Hypothalamus (tissue), 51 donors: ENCODE measurements around the gene HLA-DQB2.
"Not testable (repeated sequence)": the region's sequence is repeated elsewhere in the genome, so short reads cannot be mapped to it uniquely, and the experiment has no call there.

Experiments
- DNase-seq, 51 donors: peaks; one replicate each; lab custom pipeline; 2025; lab: John Stamatoyannopoulos, UW

HLA-DQB2 gene

DNA sequence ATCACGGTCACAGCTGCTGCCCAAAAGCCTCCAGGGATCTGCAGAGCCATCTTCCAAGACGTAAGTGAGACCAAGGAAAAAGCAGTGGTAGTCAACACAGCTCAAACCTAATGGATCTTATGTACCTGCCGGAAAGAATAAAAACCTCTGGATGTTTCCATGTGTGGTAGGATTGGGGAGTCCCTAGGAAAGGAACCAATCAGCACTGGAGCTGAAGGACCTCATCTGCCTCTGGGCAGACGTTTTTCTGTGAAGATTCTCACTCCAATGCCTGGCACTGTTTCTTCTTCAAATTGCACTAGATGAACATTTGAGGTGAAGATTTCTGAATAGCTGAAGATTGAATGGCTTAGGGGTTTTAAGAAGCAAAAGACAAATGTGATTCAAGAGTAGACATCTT lies at the start of gene HLA-DQB2:
HLA-DQB2 (minus strand) TSS at position 112 of the 400 bp plus-strand sequence; CDS start at position 50, 62 bp downstream.
- no peak for DNase-seq

DNA sequence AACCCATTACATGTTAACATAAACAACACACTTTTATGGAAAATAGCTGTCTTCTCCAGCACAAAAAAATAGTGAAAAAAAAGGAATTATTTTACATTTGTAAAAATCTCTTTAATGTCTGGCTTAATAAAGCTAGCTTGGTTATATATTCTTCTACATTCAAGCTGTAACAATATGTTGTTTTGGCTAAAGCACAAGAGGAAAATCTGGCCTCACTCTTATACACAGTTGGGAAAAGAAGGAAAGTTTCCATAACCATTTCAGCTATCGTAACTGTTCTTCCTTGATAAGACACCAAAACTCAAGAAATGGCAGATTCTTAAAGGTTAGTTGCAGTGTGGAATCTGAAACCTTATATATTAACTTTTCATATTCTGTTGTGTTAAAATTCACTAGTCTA lies 45.8 kb upstream of the HLA-DQB2 start:
- DNase-seq: no peak

DNA sequence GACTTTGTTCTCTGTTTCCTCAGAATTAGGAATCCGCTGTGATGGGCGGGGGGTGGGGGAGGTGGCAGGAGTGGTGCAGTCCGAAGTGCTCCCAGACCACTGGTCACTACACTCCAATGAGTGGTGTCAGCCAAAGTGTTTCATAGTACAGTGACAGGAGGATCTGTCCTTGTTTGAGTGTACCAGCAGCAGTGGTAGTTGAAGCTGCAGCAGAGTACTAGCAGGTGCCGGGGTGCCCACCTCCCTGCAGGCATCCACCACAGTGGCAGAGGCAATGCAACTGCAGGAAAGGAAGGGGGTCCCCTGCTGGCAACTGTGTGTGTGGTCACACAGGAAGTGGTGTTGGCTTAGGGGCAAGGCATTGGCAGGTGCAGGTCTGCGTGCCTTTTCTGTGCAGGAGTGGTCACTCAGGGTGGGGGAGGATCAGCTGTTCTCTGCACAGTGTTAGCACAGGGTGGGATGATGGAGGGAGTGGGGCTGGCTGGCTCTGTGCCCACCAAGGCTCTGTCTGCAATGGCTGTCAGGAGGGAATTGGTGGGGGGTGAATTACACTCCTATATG lies 43.8 kb upstream of the HLA-DQB2 start:
- DNase-seq: no peak

GRCh38 chr6:32805404-32805803 lies 42.1 kb upstream of the HLA-DQB2 start:
- not testable (repeated sequence) for DNase-seq

- DNase-seq: no peak
Measured at GRCh38 chr6:32803416-32803815, 40.1 kb upstream of the HLA-DQB2 start.

GRCh38 chr6:32799740-32800139 lies 36.4 kb upstream of the HLA-DQB2 start:
- no peak for DNase-seq

DNA sequence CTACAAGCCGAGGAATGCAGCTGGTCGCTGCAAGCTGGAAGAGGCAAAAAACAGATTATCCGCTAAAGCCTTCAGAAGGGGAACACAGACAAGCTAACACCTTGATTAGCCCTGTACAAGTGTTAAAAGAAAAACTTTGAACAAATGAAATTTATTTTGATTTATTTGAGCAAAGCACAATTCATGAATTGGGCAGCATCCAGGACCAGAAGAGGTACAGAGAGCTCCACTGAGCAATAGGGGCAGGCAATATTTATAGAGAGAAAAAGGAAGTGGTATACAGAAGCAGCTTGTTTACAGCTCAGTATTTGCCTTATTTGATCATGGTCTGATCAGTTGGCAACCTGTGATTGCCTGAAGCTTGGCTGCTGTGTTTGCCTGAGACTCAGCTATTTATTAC lies 35.8 kb upstream of the HLA-DQB2 start:
- no peak for DNase-seq

DNA sequence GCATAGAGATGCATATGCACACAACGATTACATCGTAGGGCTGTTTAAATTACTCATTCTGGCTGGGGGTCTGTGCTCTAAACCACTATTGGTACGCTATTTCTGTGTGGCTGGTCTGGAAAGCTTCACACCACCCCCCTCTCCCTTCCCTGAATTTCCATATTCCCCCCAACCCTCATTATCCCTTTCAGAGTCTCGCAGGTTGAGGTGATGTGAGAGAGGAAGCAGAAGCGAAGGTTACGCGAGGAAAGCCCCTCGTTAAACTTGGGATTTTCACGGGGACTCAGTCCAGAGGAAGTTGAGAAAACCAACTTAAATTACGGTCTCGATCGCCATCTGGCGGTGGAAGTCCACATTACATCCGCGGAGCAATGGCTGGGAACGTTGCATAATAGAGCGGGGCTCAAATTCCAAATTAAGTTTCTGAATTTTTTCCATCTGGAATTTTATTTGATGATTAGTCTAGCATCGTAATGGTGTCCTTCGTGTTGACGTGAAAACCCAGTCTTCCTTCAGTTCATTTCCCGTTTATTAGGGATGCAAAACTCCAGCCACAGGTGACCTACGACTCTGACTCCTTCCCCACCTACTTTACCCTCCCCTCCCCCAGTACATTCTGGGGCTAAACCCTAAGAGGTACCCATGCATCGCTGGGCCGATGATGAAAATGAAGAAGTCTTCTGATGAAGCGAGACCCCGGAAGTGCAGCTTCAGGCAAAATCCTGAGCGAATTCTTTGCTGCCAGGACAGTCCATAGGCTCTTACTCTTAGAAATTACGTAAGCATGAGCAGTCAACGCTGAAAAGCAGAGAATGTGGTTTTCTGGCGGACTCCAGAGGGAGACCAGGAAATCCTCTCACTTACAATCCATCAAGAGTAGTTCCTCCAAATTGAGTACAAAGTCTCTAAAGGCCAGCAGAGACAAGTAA lies 33.8 kb upstream of the HLA-DQB2 start:
- DNase-seq: peak in 46 of 51 donors; percentile 6 to 90 (median 38)

- no peak for DNase-seq
Measured at GRCh38 chr6:32794510-32794909, 31.2 kb upstream of the HLA-DQB2 start.

DNA sequence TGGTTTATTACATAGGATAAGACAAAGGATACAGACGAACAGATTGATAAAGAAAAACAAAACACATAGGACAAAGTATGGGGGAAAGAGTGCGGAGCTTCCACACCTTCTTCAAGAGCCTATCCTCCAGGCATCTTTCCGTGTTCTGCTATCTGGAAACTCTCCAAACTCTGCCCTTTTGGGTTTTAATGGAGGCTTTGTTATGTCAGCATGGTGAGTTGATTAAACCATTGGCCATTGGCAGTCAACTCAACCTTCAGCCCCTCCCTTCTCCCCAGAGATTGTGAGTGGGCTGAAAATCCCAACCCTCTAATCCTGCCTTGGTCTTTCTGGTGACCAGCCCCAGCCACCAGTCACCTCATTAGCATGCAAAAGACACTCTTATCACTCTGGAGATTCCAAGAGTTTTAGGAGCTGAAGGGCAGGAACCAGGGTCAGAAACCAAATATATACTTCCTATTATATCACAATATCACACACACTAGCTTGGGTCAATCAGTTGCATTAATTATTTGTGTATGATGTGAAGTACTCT lies 29.6 kb upstream of the HLA-DQB2 start:
- no peak for DNase-seq

GRCh38 chr6:32790306-32790705 lies 27.0 kb upstream of the HLA-DQB2 start:
- DNase-seq: no peak

GRCh38 chr6:32785781-32786533 lies 22.6 kb upstream of the HLA-DQB2 start:
- peak in 16 of 51 donors; percentile 1 to 31 (median 10) for DNase-seq

DNA sequence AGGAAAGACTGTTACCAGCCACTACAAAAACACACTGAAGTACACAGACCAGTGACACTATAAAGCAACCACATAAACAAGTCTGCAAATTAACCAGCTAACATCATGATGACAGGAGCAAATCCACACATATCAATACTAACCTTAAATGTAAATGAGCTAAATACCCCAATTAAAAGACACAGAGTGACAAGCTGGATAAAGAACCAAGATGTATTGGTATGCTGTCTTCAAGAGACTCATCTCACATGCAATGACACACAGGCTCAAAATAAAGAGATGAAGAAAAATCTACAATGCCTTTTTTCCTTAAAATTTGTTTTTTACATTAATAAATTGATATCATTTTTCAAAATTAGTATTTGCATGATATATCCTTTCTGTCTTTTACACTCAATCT lies 19.6 kb upstream of the HLA-DQB2 start:
- DNase-seq: not testable (repeated sequence)

- no peak for DNase-seq
Measured at GRCh38 chr6:32779036-32779435, 15.7 kb upstream of the HLA-DQB2 start.

DNA sequence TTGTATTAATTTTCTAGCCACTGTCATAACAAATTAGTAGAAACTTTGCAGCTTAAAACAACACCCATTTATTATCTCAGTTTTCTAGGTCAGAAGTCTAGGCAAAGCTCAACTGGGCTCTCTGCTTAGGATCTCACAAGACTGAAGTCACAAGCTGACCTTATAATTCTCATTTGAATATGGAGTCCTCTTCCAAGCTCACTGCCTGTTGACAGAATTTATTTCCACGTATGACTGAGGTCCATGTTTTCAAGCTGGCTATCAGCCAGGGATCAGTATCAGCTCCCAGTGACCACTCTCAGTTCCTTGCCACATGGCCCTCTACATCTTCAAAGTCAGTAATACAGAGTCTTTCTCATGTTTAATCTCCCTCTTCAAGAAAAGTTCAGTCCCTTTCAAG lies 11.7 kb upstream of the HLA-DQB2 start:
- no peak for DNase-seq

- no peak for DNase-seq
Measured at GRCh38 chr6:32774426-32774825, 11.1 kb upstream of the HLA-DQB2 start.

DNA sequence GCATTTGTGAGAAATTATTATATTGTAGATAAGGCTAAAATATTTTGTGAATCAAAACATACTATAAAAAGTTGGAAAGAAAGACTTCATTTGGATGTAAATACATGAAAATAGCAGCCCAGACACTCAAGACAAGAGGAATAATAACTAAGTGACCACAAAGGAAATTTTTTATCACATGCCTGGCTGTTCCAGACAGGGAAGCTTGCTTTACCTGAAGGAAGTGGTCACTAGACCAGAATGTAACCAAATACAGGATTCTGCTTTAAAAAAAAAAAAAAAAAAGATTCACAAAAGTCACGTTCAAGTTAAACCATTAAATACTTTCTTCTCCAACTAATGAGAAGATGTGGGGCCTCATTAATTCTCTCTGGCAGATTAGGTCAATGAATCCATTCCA lies 9.3 kb upstream of the HLA-DQB2 start:
- DNase-seq: no peak

GRCh38 chr6:32764048-32764447 lies 716 bp upstream of the HLA-DQB2 start:
- DNase-seq: no peak

- DNase-seq: no peak
Measured at GRCh38 chr6:32761548-32761947, 1.8 kb downstream of the HLA-DQB2 start.

- DNase-seq: peak in 1 of 51 donors; percentile 0
Measured at GRCh38 chr6:32761072-32761471, 2.3 kb downstream of the HLA-DQB2 start.

GRCh38 chr6:32759669-32760068 lies 3.7 kb downstream of the HLA-DQB2 start:
- DNase-seq: no peak
